HUES6 (cell line): ENCODE measurements around the gene ST14.
A peak's percentile ranks its signal among the peaks of the same experiment; 100 is the strongest.

Experiments
- H3K27ac ChIP-seq: 2 replicates; pipeline ENCODE4 v1.7.0; 2013; ENCODE audit warnings: low read depth, mild to moderate bottlenecking, low read length, inconsistent platforms
- H3K27me3 ChIP-seq: 2 replicates; pipeline ENCODE4 v1.6.1; 2013; ENCODE audit warnings: low read length; ENCODE audit not compliant: control insufficient read depth, insufficient read depth
- H3K36me3 ChIP-seq: 2 replicates; pipeline ENCODE4 v1.6.1; 2013; ENCODE audit warnings: low read length; ENCODE audit not compliant: control insufficient read depth, insufficient read depth
- H3K4me1 ChIP-seq: 2 replicates; pipeline ENCODE4 v1.6.1; 2013; ENCODE audit warnings: low read length; ENCODE audit not compliant: control insufficient read depth, insufficient read depth
- H3K4me3 ChIP-seq: 2 replicates; pipeline ENCODE4 v1.5.1; 2013; ENCODE audit warnings: low read depth, low read length
- H3K9ac ChIP-seq: one replicate; pipeline ENCODE4 v1.6.1; 2013; ENCODE audit warnings: mild to moderate bottlenecking, low read length
- H3K9me3 ChIP-seq: 2 replicates; pipeline ENCODE4 v1.6.1; 2013; ENCODE audit warnings: low read depth, low read length; ENCODE audit not compliant: control insufficient read depth, insufficient read depth

The ST14 gene

DNA sequence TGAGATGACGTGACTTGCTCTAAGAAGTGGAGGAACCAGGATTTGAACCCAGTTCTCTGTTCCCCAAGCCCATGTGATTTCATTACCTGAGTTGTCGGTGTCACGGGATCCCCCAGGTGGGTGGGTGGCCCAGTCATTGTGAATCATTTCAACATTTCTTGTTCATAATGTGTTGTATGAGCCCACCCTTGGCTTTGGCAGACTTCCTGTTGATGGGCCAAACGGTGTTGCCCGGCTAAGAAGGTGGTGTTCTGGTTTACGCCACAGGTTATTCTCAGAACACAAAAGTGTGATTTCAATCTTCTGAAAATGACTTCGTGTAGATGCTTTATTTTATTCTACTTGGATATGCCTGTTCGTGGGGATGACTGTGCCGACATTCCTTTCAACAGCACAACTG lies 21.6 kb upstream of the ST14 start:
- no peak overlapping the region for H3K9ac ChIP-seq
- no peak overlapping the region for H3K4me3 ChIP-seq
- no peak overlapping the region for H3K27ac ChIP-seq
- H3K27me3 ChIP-seq, result no peaks in the 10 kb centered on the region
- no peaks in the 10 kb centered on the region for H3K4me1 ChIP-seq
- H3K36me3 ChIP-seq, result peaks cover 92% of the 10 kb centered on the region
- no peaks in the 10 kb centered on the region for H3K9me3 ChIP-seq

DNA sequence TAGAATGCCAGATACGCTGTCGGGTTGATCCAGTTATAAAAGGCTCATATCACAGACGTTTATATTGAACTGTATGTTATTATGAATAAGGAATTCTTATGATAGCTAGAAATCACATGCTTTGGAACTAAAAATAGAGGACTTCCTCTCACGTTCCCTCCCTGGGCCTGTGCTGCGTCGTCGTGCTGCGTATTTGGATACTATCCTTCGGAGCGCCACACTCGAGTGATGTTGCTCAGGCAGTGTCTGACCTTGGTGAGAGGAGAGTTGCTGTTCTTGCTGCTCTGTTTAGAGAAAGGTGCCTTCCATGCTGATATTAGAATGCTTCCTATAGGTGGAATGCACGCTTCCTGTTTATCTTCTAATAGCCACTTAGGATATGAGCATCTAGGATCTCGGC lies 20.2 kb upstream of the ST14 start:
- H3K27ac ChIP-seq, result no peak overlapping the region
- H3K36me3 ChIP-seq, result peaks cover 92% of the 10 kb centered on the region
- no peaks in the 10 kb centered on the region for H3K9me3 ChIP-seq

DNA sequence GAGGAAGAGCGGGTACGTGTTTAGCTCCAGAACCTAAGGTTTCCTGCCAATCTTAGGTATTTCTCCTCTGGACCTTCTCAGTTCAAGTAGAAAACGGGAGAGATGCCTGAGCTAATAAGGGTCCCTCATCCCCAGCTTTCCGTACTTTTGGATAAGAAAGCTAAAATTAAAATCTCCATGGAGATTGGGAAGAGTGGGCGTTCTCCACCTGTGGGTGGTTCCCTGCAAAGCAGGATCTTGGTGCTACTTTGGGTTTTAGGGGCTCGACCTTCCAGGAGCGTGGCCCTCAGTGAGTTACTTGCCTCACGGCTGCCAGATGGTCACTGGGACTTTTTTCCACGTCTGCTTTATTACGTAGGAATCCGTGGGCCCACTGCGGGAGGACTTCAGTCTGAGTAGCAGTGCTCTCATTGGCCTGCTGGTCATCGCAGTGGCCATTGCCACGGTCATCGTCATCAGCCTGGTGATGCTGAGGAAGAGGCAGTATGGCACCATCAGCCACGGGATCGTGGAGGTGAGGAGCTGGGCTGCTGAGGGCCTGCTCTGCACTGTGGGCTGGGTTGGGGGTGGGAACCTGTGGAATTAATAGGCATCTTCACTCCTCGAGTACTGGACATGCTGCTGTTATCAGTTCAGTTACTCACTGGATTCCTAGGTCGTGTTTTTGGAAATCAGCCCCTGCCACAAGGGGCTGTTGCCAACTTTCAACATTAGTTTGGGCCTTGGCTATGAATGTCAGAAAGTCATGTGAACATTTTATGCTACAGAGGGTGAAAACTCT lies 17.8 kb upstream of the ST14 start:
- Histone ChIP-seq H3K9me3 (no peaks in the 10 kb centered on the region), H3K36me3 (peaks cover 79% of the 10 kb centered on the region), H3K9ac (no peak overlapping the region), H3K27me3 (no peaks in the 10 kb centered on the region), H3K4me3 (no peak overlapping the region), H3K27ac (no peak overlapping the region), H3K4me1 (peaks cover 18% of the 10 kb centered on the region)

More for the DNA sequence above, 20.2 kb upstream of the ST14 start:
- H3K27me3 ChIP-seq, result no peaks in the 10 kb centered on the region
- H3K4me3 ChIP-seq, result no peak overlapping the region
- no peaks in the 10 kb centered on the region for H3K4me1 ChIP-seq
- no peak overlapping the region for H3K9ac ChIP-seq

DNA sequence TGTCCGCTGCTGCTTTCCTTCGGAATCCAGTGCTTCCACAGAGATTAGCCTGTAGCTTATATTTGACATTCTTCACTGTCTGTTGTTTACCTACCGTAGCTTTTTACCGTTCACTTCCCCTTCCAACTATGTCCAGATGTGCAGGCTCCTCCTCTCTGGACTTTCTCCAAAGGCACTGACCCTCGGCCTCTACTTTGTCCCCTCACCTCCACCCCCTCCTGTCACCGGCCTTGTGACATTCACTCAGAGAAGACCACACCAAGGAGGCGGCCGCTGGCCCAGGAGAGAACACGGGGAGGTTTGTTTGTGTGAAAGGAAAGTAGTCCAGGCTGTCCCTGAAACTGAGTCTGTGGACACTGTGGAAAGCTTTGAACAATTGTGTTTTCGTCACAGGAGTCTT lies 15.4 kb upstream of the ST14 start:
- no peak overlapping the region for H3K9ac ChIP-seq
- H3K27ac ChIP-seq, result no peak overlapping the region
- peaks cover 21% of the 10 kb centered on the region for H3K4me1 ChIP-seq
- no peaks in the 10 kb centered on the region for H3K27me3 ChIP-seq
- H3K4me3 ChIP-seq, result no peak overlapping the region
- no peaks in the 10 kb centered on the region for H3K9me3 ChIP-seq
- H3K36me3 ChIP-seq, result peaks cover 64% of the 10 kb centered on the region

DNA sequence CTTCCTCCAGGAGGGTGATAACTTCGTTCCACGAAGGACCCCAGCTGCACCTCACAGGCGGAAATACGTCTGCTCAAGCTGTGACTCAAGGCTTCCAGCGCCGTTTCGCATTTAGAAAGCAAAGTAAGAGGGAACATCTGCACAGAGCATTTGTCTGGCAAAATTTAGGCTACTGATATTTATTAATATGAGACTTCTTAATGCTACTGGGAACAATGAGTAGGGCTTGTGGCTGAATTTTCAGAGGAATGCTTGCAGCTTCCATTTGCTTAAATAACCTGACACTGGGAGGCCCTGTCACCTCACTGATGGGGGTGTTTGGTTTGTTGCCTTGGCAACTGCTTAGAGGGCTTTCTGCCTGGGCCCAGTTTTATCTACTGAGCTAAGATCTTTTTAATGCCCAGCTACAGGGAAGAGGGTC lies 14.7 kb upstream of the ST14 start:
- Histone ChIP-seq H3K4me3 (no peak overlapping the region), H3K4me1 (peaks cover 21% of the 10 kb centered on the region), H3K36me3 (peaks cover 57% of the 10 kb centered on the region), H3K9ac (no peak overlapping the region), H3K27me3 (no peaks in the 10 kb centered on the region), H3K27ac (no peak overlapping the region), H3K9me3 (no peaks in the 10 kb centered on the region)

DNA sequence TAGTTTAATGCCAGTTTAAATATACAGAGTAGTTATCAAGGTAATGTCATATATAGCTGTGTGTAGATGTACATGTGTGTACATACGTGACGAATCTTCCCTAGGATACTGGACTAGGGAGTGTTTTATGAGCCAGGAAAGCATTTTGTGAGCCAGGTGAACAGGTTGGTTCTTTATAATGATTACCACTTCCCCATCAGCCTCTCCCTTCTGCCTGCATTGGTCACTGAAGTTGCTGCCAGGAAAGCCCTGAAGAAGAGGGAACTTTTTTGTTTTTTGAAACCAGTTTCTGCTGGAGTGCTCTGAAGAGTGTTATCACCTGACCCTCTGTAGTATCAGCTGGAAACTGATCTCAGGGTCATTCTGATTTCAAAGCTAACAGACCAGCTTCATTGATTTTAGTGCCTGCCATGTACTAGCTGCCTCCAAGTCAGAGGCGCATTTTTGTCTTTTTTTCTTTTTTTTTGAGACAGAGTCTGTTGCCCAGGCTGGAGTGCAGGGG lies 14.2 kb upstream of the ST14 start:
- peak overlapping the region; percentile 13; the same call in 1 of the 2 replicates for H3K27ac ChIP-seq
- no peak overlapping the region for H3K4me3 ChIP-seq
- H3K36me3 ChIP-seq, result peaks cover 52% of the 10 kb centered on the region
- H3K27me3 ChIP-seq, result no peaks in the 10 kb centered on the region
- no peak overlapping the region for H3K9ac ChIP-seq
- peaks cover 21% of the 10 kb centered on the region for H3K4me1 ChIP-seq
- no peaks in the 10 kb centered on the region for H3K9me3 ChIP-seq

DNA sequence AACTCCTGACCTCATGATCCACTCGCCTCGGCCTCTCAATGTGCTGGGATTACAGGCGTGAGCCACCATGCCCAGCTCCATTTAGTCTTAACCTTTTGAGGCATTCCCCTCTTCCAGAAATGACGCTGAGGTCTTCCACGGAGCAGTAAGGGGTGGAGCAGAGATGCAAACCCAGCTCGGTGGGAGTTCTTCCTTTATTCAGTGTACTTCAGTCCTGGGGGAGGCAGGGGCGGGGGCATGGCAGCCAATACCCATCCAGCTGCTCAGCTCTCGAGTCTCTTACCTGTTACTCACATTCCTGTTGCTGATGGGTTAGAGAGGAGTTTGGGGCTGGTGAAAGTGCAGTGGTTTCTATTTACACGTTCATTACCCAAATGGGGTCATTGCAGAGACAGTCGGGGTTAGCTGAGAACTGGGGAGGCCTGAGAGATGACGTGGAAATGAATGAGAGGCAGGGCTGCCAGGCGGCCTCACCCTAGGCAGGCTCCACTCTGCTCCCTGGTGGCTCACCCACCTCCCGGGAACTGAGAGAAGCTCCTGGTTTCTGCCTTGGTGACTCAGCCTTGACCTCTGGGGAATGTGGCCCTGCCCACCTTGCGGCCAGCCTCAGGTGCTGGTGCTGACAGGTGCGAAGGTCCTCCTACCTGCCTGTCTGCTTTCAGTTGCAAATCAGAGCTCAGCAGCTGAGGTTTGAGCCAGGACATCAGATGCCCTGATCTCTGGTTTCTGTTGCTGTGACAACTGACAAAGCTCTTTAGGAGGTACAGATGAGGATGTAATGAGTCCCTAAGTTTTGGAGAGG lies 13.4 kb upstream of the ST14 start:
- peak overlapping the region; percentile 6; the same call in 1 of the 2 replicates for H3K4me3 ChIP-seq
- peaks cover 47% of the 10 kb centered on the region for H3K36me3 ChIP-seq
- peak overlapping the region; percentile 34 for H3K9ac ChIP-seq
- peaks cover 21% of the 10 kb centered on the region for H3K4me1 ChIP-seq
- no peak overlapping the region for H3K27ac ChIP-seq
- no peaks in the 10 kb centered on the region for H3K9me3 ChIP-seq
- no peaks in the 10 kb centered on the region for H3K27me3 ChIP-seq

DNA sequence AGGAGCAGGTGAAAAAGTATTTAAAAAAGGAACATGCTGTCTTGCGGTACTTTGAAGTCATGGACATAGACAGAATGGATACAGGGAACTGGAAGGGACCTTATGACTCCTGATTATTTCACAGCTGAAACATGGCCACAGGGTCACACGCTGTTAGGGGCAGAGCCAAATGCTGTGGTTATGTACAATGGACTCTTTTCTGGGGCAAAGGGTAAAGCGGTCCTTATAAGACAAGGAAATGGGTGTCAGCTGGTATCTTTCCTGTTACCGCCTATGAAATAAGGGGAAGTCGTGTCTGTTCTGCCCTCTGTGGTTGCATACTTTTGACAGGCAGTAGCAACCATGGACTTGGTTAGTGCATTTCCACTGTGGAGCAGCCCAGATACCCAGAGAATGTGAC lies 12.8 kb upstream of the ST14 start:
- Histone ChIP-seq H3K4me3 (no peak overlapping the region), H3K9ac (no peak overlapping the region), H3K9me3 (no peaks in the 10 kb centered on the region), H3K27me3 (no peaks in the 10 kb centered on the region), H3K36me3 (peaks cover 40% of the 10 kb centered on the region), H3K27ac (no peak overlapping the region), H3K4me1 (peaks cover 21% of the 10 kb centered on the region)

DNA sequence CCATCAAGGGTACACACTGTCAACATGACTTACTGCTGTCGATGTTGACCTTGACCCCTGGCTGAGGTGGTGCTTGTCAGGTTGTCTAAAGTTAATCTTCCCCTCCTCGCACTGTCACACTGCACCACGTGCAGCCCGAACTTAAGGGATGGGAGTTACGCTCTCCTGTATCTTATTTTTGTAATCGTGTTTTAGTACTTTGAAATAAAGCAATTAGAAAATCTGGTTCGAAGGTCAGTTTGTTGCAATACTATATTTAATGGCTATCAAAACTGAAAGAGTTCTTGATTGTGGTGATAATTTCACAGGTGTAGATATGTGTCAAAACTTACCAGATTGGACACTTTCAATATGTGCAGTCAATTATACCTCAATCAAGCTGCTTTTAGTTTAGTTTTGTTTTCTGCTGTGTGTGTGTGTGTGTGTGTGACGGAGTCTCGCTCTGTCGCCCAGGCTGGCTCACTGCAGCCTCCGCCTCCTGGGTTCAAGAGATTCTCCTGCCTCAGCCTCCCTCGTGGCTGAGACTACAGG lies 10.7 kb upstream of the ST14 start:
- no peaks in the 10 kb centered on the region for H3K27me3 ChIP-seq
- H3K4me1 ChIP-seq, result peaks cover 21% of the 10 kb centered on the region
- no peak overlapping the region for H3K27ac ChIP-seq
- peaks cover 20% of the 10 kb centered on the region for H3K36me3 ChIP-seq
- no peak overlapping the region for H3K4me3 ChIP-seq
- no peak overlapping the region for H3K9ac ChIP-seq
- no peaks in the 10 kb centered on the region for H3K9me3 ChIP-seq

DNA sequence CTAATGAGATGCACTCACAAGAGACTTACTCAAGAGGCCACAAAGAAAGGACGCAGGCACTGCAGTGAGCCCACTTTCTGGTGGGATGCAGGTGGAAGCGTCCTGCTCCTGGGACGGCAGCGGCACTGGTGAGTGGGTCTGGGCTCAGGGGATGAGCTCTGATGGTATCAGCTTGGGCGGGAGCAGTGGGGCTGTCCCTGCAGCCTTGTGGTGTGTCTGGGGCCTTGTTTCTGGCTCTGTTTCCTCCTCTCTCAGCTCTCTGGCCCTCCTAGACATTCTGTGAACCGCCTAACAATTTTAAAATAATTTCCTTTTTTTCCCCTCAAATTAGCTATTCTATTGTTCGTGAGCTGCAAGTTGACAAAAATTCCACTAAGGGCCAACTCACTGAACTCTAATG lies 8.8 kb upstream of the ST14 start:
- H3K36me3 ChIP-seq, result peaks cover 4% of the 10 kb centered on the region
- no peaks in the 10 kb centered on the region for H3K9me3 ChIP-seq
- peaks cover 10% of the 10 kb centered on the region for H3K4me1 ChIP-seq
- no peak overlapping the region for H3K4me3 ChIP-seq
- no peak overlapping the region for H3K27ac ChIP-seq
- no peaks in the 10 kb centered on the region for H3K27me3 ChIP-seq
- no peak overlapping the region for H3K9ac ChIP-seq

DNA sequence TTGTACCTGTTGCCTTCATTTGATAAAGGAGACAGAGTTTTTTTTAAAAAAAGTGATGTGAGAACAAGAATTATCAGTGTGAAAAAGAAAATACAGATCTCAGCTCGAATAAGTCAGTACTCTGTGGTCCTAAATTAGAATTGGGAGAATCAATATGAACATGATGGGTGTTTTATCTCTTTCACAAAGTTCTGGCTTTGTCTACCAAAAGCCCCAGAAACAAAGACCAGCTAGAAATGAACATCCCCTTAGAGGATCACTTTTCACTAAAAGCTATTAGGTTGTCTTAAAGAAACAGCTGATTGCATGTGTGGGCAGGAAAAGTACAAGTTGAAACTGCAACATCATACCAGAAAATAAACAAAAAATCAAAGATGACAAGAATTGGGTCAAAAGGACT lies 8.4 kb upstream of the ST14 start:
- Histone ChIP-seq H3K9ac (no peak overlapping the region), H3K9me3 (no peaks in the 10 kb centered on the region), H3K4me3 (no peak overlapping the region), H3K36me3 (peaks cover 4% of the 10 kb centered on the region), H3K27me3 (no peaks in the 10 kb centered on the region), H3K27ac (no peak overlapping the region), H3K4me1 (peaks cover 7% of the 10 kb centered on the region)
